Measurements from ENCODE around the gene ZNF683.

DNA sequence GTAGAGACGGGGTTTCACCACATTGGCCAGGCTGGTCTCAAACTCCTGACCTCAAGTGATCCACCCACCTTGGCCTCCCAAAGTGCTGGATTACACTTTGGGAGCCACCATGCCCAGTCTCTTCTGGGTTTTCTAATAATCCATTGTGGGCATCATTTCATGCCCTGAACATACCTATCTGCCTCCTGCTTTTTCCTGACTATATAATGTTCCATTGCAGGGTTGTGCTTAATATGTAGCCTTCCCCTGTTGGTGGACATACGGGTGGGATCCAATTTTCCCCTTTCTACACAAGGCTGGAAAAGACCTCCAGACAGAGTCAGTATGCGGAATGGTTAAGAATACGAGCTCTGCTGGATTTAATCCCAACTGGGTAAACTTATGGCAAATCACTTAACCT lies 3.5 kb upstream of the ZNF683 start:
- TF ChIP-seq, protein P1, sequence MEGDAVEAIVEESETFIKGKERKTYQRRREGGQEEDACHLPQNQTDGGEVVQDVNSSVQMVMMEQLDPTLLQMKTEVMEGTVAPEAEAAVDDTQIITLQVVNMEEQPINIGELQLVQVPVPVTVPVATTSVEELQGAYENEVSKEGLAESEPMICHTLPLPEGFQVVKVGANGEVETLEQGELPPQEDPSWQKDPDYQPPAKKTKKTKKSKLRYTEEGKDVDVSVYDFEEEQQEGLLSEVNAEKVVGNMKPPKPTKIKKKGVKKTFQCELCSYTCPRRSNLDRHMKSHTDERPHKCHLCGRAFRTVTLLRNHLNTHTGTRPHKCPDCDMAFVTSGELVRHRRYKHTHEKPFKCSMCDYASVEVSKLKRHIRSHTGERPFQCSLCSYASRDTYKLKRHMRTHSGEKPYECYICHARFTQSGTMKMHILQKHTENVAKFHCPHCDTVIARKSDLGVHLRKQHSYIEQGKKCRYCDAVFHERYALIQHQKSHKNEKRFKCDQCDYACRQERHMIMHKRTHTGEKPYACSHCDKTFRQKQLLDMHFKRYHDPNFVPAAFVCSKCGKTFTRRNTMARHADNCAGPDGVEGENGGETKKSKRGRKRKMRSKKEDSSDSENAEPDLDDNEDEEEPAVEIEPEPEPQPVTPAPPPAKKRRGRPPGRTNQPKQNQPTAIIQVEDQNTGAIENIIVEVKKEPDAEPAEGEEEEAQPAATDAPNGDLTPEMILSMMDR (IDR thresholded peaks at IDR 0.05) = no peak
- no peak for TF ChIP-seq POLR2A (IDR thresholded peaks at IDR 0.05)
